Inferior parietal cortex (tissue), 1 donor: ENCODE data around the gene TBKBP1.

Experiments used
- DNase-seq: peaks from one replicate; pipeline ENCODE4 v3.0.0-alpha.2; 2016; ENCODE audit errors: extremely low spot score

The TBKBP1 gene, protein sequence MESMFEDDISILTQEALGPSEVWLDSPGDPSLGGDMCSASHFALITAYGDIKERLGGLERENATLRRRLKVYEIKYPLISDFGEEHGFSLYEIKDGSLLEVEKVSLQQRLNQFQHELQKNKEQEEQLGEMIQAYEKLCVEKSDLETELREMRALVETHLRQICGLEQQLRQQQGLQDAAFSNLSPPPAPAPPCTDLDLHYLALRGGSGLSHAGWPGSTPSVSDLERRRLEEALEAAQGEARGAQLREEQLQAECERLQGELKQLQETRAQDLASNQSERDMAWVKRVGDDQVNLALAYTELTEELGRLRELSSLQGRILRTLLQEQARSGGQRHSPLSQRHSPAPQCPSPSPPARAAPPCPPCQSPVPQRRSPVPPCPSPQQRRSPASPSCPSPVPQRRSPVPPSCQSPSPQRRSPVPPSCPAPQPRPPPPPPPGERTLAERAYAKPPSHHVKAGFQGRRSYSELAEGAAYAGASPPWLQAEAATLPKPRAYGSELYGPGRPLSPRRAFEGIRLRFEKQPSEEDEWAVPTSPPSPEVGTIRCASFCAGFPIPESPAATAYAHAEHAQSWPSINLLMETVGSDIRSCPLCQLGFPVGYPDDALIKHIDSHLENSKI

DNA sequence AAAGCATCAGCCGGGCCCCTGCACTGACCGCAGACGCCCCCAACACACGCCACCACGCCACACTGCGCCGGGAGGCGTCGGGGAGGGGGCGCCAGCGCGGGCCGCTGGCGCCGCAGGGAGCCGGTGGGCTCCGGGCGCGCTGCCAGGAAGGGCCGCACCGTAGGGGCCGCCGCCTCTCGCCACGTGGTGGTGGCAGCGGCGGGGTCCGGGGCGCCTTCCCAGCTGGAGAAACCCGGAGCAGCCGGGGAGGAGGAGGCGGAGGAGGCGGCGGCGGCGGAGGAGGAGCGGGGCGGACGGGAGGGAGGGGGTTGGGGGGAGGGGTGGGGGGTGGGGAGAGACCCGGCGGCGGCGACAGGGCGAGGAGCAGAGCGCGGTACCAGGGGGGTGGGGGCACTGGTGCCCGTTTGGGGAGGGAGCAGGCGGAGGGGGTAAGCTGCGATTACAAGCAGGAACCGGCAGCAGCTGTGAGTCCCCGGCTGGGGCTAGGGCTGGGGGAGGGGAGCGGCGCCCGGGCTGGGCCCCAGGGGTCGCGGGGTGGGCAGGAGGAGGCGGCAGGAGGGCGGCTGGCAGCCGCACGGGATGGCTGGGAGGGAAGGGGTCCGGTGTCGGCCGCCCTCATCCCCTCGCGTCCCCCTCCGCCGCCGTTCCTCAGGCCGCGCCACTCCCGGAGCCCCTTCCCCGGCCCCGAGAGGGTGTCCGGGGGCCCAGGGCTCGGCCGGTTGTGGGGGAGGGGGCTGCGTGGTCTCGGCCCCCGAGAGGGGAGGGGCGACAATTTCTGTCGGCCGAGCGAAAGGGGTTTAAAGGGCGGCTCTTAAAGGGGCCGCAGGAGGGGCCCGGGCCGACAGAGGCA lies at the start of gene TBKBP1:
Gene TBKBP1 (plus strand): TSS at position 431 of the 850 bp plus-strand sequence. CDS start 1,952 bp downstream, outside the sequence.
- no peak for DNase-seq

DNA sequence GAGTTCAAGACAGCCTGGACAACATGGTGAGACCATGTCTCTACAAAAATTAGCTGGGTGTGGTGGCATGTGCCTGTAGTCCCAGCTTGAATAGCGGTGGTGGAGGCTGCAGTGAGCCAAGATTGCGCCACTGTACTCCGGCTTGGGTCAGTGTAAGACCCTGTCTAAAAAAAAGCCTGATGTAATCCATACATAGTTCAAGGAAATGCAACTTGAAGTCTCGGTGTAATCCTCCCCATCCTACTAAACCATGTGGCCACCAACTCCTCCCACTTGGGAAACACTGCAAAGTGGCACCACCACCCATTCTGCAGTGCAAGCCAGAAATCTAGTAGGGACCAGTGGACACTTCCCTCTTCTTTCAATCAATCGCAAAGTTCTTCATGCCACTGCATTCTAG lies 49.6 kb upstream of the TBKBP1 start:
- no peak for DNase-seq

DNA sequence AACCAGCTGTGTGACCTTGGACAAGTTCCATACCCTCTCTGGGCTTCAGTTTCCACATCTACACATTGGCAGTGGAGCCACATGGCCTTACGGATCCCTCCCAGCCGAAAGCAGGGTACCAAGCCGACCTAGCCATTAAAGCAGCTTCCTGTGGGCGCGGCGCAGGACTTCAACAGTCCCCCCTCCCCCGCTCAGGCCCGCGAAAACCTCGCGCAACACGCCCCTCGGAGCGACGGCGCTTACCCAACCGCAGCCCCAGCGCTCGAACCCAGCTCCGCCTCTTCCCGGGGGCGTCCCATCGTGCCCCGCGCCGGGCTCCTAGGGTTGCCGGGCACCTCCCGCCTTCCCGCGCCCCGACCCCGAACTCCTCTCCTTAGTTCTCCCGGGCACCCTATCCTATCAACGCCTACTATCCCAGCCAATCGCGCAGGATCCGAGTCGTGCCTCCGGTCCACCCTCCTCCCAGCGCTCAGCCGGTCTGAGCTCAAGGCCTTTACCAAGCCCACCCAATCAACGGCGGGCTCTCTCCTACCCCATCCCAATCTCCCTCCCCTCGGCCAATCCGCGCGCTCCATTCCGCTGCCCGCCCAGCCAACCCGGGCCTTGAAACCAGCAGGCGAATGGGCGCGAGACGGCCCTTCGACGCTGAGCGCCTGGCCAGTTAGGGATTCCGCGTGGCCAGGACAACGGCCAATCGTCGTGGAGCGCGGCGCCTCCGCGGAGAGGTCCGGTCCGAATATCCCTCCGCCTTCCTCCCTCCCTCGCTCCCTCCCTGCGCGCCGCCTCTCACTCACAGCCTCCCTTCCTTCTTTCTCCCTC lies 44.6 kb upstream of the TBKBP1 start, which contains the start of gene KPNB1:
Gene KPNB1 (plus strand): TSS at position 767 of the 819 bp plus-strand sequence. CDS start 326 bp downstream, outside the sequence.
- peak; percentile 97 for DNase-seq

DNA sequence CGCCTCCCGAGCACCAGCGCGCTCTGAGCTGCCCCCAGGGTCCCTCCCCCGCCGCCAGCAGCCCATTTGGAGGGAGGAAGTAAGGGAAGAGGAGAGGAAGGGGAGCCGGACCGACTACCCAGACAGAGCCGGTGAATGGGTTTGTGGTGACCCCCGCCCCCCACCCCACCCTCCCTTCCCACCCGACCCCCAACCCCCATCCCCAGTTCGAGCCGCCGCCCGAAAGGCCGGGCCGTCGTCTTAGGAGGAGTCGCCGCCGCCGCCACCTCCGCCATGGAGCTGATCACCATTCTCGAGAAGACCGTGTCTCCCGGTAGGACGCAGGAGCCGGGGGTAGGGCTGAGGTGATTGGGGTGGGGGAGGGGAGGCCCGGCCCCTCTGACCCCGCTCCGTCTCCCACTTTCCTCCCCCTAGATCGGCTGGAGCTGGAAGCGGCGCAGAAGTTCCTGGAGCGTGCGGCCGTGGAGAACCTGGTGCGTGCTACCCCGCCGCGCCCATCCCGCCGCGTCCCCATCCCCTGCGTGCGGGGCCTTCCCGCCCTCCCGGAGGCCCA lies 43.9 kb upstream of the TBKBP1 start:
- no peak for DNase-seq

DNA sequence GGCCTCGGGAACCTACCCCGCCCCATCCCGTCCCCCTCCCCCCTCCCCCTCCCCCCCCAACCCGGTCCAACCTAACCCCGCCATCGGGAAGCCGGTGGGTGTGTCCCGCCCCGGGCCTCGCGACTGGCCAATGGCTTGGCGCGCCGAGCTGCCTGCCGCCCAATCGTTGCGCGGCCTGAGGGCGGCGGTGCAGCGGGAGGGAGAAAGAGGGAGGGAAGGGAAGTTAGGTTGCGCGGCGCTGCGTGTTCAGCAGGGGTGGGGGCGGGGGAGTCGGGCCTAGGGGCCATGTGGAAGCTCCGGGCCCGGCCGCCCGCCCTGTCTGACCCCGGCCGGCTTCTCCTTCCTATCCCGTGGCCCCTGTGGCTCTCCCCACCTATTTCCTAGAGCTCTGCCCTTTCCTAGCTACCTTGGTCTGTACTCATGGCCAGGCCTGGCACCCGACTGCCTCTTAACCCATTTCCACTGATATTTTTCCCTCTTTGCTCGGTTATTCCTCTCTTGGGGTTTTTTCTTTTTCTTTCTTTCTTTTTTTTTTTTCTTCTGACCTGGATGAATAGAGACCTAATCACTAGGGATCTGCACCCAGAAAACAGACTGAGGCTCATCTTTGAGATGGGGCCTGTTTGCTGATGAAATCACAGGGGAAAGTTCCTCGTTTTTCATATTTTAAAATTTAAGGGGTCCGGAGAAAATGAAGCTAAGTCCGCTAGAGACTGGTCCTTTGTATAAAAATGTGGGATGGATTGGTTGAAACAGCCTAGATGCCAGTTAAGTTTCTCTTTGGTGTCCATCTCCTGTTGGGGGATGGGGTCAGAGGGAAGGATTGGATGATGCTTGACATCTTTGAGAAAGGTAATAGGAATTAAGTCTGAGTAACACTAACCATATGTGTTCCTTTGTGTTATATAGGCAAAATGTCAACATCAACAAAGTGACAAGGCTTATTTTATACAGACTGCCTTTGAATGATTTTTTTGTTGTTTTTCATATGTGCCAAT lies 43.1 kb upstream of the TBKBP1 start:
- DNase-seq: peak; percentile 95

DNA sequence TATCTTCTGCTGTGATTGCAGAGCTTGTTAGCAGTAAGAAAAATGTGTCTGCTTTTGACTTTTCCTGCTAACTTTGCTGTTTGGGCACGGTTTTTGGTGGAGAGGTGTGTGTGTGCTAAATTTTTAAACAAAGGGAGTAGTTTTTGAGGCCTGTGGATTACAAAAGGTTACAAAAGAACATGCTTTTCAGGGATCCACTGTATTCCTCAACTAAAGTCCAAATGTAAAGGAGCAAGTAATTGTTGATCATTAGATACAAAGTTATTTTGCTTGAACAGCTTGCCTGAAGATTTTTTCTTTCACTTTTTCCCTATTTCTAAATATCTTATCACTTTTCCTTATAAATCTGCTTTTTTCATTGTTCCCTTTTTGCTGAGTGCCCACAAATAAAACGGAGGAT lies 42.3 kb upstream of the TBKBP1 start:
- no peak for DNase-seq

DNA sequence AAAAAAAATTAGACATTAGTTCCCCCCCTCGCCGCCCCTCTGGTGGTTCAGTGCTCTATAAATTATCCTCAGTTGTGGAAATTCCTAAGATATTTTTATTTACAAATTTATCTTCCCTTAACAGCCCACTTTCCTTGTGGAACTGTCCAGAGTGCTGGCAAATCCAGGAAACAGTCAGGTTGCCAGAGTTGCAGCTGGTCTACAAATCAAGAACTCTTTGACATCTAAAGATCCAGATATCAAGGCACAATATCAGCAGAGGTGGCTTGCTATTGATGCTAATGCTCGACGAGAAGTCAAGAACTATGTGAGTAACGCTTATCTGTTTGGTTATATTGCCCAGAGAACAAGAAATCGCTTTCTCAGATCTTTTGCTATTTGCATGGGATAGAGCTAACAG lies 41.4 kb upstream of the TBKBP1 start:
- no peak for DNase-seq

DNA sequence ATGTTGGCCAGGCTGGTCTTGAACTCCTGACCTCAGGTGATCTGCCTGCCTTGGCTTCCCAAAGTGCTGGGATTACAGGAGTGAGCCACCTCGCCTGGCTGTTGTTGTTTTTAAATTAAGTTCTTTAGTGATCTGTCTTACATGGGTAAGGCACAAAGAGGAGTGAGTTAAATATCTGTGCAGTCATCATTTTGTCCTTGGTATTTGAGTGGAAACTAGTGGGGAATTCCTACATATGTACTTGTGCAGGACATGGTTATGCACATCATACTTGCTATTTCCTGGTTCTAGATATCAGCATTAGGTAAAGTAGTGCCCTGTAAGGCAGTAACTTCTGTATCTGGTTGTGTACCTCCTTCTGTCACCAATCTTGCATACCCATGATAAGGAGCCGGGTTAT lies 40.5 kb upstream of the TBKBP1 start:
- no peak for DNase-seq

DNA sequence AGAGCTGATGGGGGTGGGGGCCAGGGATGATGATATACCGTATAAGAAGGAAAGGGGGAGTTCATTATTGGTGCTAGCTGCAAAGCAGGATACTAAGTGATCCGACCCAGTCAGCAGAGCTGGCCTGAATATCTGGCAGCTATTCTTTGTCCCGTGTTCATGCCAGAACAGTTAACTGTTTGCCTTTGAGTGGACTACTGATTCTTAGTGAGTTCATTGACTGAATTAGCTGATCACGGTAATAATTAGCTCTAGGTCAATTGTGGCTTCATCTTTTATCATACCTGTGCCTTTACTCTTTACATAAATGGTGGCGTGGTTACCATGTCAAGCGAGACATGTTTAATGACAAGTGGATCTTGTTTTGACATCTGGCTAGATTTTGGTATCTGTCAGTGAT lies 39.0 kb upstream of the TBKBP1 start:
- no peak for DNase-seq

DNA sequence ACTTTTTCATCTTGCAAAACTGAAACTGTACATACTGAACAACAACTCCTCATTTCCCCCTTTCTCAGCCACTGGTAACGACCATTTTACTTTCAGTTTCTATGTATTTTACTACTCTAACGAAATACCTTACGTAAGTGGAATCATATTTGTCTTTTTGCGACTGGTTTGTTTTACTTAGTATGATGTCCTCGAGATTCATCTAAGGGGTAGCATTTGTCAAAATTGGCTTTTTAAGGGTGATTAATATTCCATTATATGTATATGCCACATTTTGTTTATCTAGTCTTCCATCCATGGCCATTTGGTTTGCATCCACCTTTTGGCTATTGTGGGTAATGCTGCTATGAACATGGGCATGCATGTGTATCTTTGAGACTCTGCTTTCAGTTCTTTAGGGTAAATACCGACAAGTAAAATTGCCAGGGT lies 33.9 kb upstream of the TBKBP1 start:
- no peak for DNase-seq

DNA sequence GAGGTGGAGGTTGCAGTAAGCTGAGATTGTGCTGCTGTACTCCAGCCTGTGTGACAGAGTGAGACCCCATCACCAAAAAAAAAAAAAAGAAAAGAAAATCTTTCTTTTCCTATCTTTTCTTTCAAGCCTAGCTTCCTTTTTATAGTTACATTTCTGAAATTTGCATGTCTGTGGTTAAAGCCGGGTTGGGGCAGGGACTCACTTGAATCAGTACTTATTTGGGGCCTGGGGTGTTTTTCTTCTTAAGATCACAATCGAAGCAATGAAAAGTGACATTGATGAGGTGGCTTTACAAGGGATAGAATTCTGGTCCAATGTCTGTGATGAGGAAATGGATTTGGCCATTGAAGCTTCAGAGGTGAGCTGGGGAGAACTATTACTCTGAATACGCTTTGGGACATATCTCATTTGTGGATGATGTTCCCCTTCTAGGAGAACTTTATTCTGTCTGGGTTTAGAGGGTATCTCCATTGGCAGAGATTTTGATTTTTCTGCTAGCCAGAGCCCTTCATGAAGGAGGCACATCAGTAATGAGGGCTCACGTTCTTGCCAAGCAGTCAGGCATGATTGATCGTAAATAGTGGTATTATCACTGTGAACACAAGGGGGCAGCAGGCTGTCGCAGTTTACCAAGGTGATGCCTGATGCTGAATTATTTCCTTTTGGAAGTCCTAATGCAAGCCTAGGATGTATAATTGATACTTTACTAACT lies 29.9 kb upstream of the TBKBP1 start:
- DNase-seq: peak; percentile 82

DNA sequence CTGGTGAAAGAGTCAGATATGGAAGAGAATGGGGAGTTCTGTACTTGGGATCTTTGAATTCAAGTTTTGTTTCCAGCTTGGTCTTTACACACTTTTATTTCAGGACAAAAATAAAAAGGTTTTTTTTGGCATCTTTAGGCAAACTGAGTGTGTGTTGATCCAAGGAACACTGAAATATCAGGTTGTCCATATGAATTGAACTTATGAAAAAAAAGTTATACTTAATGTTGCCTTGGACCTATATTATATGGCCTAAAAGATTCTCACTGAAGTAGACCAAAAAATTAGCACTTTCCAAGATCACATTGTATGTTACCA lies 29.4 kb upstream of the TBKBP1 start:
- DNase-seq: no peak

DNA sequence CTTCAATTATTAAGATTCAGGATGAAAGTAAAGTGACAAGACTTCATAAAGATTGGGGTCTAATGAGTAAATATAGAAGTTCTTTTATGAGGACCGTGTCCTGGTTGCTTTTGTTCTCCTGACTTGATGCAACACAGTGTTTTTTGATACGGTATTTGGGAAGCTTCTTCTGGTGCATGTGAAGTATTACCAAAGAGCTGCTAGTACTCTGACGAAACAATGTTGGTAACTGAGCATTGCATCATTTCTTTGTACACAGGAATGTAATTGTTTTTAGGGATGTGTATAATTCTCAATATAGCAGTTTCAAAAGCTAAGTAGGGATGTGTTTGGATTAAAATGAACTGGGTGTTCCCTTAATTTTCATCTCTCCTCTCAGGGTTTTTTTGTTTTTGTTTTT lies 28.3 kb upstream of the TBKBP1 start:
- no peak for DNase-seq

DNA sequence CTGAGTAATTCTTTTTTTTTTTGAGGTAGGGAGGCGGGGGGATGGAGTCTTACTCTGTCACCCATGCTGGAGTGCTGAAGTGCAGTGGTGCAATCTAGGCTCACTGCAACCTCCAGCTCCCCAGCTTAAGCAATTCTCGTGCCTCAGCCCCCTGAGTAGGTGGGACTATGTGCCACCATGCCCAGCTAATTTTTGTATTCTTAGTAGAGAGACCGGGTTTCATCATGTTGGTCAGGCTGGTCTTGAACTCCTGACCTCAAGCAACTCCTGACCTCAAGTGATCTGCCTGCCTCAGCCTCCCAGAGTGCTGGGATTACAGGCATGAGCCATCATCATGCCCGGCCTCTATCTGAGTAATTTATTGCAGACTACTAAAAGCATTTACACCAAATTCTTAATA lies 24.9 kb upstream of the TBKBP1 start:
- no peak for DNase-seq

DNA sequence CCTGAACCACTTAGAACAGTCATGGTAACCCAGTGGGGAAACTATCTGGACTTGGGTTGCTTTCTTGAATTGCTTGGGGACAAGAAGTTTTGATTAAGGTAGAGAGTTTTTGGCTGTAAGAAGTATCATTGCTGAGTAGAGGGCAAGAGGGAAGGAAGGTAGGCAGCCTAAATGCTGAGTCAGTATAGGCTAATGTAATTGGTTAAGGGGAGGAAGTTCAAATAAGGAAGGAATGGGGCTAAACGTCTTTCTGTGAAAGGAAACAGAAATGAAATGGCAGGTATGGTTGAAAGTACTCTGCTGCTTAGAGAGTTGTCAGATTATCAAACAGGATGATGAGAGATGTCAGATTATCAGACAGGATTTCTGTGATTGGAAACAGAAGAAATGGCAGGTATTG lies 23.9 kb upstream of the TBKBP1 start:
- no peak for DNase-seq

DNA sequence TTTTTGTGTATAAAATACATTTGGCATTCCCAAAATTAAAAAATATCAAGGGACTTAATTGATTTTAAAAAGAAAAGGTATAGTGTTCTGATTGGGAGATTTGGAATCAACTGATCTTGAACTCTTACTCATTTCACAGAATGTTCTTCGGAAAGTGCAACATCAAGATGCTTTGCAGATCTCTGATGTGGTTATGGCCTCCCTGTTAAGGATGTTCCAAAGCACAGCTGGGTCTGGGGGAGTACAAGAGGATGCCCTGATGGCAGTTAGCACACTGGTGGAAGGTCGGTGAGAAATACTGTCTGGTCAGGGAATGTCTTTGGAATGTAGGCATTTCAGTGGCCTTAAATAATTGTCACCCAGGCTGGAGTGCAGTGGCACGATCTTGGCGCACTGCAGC lies 19.5 kb upstream of the TBKBP1 start:
- no peak for DNase-seq

DNA sequence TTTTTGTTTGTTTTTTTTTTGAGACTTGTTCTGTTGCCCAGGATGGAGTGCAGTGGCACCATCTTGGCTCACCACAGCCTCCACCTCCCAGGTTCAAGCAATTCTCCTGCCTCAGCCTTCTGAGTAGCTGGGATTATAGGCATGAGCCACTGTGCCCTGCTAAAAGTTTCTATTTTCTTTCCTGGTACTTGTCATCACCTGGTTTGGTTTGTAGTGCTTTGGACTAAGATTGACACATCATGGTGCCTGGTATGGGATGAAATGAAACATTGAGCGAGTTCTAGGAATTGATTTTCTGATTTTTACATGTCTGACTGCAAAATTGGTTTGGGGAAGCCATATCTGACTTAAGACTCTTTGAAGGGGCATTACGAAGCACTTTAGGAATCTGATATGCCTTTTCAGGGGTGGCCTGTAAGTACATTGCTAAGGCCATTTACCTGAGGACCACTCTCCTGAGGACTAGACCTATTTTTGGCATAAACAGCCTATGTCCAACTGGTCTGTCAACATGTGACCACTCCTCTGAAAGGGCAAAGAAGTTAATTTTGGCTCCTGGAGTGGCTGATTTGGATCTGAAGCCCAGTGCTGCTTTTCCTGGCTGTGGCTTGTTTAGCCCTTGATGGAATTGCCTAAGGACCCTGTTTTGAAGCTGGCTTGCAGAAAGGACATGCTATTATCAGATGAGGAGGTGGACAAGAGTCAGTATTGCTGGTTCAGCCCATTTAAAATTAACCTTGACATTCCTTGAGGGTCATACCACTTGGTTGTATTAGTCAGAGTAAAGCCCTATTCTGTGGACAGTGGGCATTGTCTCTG lies 18.4 kb upstream of the TBKBP1 start:
- DNase-seq: no peak

DNA sequence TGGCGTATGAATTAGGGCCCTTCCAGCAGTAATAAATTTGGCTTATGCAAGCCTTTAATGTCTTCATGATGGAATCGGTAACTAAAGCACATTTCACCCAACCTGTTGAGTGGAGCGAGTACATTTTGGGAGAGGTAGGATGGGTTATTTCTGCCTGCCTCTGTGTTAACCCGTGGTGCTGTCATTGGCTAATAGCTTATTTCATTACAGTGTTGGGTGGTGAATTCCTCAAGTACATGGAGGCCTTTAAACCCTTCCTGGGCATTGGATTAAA lies 17.8 kb upstream of the TBKBP1 start:
- DNase-seq: no peak
